Suppressor macrophage (primary cell): ENCODE data around the gene MEIOSIN.

Experiments used
- DNase-seq, 4 experiments: peaks; one replicate each; pipeline ENCODE4 v3.0.0-alpha.2; 2020 to 2022

The MEIOSIN gene

DNA sequence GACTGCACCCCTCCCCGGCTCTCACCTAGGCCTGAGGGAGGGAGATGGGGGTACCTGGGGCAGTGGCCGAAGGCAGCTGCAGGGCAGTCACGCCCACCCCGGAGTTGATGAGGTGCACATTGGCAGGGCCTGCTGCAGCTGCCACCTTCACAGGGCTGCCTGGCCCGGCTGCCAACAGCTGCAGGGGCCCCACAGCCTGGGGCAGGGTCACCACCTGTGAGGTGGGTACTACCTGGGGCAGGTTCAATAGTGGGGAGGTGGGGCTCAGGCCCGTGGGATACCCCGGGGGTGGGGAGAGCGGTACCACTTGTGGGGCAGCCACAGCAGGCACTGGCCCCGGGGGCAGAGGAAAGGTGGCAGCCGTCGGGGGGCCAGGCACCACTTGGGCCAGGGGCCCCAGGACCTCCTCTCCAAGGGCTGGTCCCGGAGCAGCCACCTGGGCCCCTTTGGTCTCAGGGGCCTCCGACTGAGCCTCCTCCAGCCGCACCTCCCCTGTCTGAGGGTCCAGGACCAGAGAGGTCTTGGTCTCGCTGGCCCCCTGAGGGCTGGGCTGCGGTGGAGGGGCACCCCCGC, 33.1 kb downstream of the MEIOSIN start:
- DNase-seq, result no peak

- DNase-seq, result no peak
Measured at GRCh38 chr19:45766869-45767346, 33.7 kb downstream of the MEIOSIN start.

GRCh38 chr19:45767410-45767880, 34.2 kb downstream of the MEIOSIN start:
- DNase-seq, result no peak

GRCh38 chr19:45767881-45768654, 34.8 kb downstream of the MEIOSIN start:
- peak in 3 of 4 experiments; percentile 17 to 53 (median 38) for DNase-seq

GRCh38 chr19:45768655-45768983, 35.4 kb downstream of the MEIOSIN start:
- DNase-seq, result peak in 3 of 4 experiments; percentile 23 to 61 (median 48)

GRCh38 chr19:45768984-45769782, 35.9 kb downstream of the MEIOSIN start, which contains the start of gene SIX5:
Gene SIX5 (minus strand): TSS chr19:45769252. CDS start chr19:45768844, 408 bp downstream.
- peak; percentile 96 to 98 (median 97) for DNase-seq

GRCh38 chr19:45769821-45770191, 36.6 kb downstream of the MEIOSIN start:
- peak in 3 of 4 experiments; percentile 36 to 49 (median 46) for DNase-seq

GRCh38 chr19:45770192-45771101, 37.2 kb downstream of the MEIOSIN start:
- DNase-seq, result peak; percentile 90 to 96 (median 94)

GRCh38 chr19:45771311-45771933, 38.2 kb downstream of the MEIOSIN start:
- DNase-seq, result no peak

- no peak for DNase-seq
Measured at GRCh38 chr19:45772130-45772840, 39.0 kb downstream of the MEIOSIN start.

DNA sequence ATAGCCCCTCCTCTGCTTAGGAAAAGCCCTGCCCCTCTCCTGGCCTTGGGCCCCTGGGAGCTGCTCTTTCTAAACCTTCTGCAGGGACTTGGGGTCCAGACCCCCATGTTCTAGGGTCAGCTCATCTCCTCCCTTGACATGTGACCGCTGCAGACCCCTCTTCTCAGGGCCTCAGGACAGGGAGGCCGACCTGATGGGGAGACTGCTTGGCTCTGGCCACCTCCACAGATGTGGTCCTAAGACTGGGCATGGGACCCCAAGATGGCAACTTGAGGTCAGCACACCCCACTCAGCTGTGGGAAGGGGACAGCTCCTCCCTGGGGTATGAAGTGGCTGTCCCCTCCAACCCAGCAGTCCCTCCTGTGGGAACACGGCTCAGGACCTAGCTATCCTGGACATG, 39.7 kb downstream of the MEIOSIN start:
- no peak for DNase-seq

DNA sequence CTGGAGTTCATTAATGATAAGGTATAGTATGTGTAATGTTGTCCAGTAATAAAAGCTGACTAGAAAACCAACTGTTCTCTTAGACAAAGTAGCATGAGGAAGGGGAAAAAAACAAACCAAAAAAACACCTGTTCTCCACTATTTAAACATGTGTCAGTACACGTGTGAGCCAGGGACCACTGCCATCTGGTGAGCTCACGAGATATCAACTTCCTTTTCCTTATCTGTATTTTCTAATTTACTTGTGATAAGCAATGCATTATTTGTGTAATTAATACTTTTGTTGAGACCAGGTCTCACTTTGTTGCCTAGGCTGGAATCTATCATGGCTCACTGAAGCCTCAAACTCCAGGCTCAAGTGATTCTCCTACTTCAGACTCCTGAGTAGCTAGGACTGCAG, 40.1 kb downstream of the MEIOSIN start:
- DNase-seq, result no peak

- DNase-seq, result no peak
Measured at GRCh38 chr19:45774765-45775164, 41.5 kb downstream of the MEIOSIN start.

- DNase-seq, result no peak
Measured at GRCh38 chr19:45777395-45777961, 44.2 kb downstream of the MEIOSIN start.

DNA sequence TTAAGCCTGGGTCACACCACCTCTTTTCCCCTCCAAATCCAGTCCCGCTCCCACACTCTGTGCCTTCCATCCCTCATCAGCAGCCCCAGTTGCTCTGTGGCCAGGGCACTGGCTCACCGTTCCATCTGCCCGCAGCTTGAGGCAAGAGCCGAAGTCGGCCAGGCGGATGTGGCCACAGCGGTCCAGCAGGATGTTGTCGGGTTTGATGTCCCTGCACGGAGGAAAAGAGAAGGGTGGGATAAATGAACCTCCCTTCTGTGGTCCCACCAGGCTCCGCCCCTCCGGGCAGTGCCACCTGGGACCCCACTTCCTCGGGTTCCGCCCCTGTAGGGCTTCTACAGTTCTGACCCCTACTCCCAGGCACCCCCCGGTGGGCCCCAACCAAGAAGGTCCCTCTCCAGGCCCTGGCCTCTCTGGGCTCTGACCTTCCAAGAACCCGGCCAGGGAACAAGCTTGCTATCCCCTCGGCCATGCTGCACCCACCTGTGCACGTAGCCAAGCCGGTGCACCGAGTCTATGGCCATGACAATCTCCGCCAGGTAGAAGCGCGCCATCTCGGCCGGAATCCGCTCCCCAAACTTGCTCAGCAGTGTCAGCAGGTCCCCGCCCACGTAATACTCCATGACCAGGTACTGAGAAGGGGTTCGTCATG, 44.9 kb downstream of the MEIOSIN start:
- DNase-seq, result no peak

- DNase-seq, result peak; percentile 52 to 73 (median 57)
Measured at GRCh38 chr19:45779231-45780145, 46.2 kb downstream of the MEIOSIN start.

DNA sequence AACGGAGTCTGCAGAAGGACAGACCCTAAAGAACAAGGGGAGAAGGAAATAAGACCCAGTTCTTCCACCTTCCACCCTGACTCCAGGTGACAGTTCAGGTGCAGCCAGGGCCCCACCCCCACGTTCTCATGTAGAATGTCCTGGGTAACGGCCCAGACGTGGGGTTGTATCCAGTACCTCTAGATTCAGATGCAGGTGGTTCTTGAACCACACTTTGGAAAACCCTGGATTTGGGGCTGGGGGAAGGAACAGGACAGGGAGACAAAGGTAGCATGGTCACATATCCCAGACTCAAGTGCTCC, 46.9 kb downstream of the MEIOSIN start:
- no peak for DNase-seq

- DNase-seq, result peak; percentile 45 to 53 (median 49)
Measured at GRCh38 chr19:45780448-45781213, 47.4 kb downstream of the MEIOSIN start.
